Retinal pigment epithelial cell (primary cell): ENCODE measurements around the gene RALGAPA2.

Experiments used
- DNase-seq: peaks from one replicate; pipeline ENCODE4 v3.0.0-alpha.2; 2010; ENCODE audit warnings: low read depth
- H3K4me3 ChIP-seq: 2 replicates; pipeline ENCODE4 v1.5.1; 2011; ENCODE audit warnings: mild to moderate bottlenecking, low read length, control low read depth, moderate library complexity
- CTCF ChIP-seq: conservative IDR thresholded peaks from 2 replicates; pipeline ENCODE4 v1.5.1; 2011; ENCODE audit warnings: low read depth, low read length, control low read depth, inconsistent platforms

RALGAPA2 gene

DNA sequence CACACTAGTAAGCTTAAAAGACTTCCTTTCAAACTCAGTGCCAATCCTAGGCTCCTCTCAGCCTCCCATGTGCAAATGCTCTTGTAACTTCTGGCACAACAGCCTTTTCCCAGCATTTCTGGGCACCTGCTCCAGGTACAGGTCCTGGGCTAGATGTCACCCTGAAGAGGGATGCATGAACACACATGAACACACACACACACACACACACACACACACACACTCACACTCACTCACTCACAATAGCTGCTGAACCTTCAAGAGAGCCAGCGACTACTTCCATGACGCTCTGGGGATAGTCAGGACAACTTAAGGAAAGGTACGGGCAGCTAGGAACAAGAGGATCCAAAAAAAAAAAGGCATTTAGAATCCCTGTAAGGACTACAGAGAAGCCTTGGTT lies 221.8 kb downstream of the RALGAPA2 start:
- H3K4me3 ChIP-seq: no peak overlapping the region
- no peak for TF ChIP-seq CTCF
- no peak for DNase-seq

DNA sequence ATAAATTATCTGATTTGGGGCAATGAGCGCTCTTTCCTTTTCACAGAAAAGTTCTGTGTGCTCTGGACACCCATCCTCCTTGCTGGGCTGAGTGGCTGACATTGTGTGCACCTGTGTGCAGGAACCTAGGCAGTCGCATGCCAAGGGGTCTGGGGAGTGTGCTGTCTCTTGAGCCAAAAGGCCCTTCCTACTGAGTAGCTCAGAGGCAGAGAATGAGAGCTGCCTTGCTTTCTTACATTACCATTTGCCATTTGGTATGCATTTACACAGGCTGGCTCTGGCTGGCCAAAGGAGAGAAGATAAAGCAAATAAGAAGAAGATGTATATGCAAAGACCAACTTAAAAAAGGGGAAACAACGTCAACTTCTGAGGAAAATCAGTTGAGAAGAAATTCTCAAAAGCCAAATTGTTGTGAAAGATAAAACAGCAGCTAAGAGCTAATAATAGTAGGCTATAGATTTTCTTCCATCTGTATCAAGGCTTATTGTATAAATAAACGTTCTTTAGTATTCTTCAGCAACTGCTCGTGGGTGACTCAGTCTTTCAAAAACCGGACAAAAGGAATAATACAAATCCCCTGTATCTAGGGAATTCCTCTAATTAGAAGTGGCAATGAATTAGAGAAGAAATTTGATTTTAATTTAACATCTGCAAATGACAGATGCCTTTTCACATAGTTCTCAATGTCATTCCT lies 222.6 kb downstream of the RALGAPA2 start:
- no peak overlapping the region for H3K4me3 ChIP-seq

GRCh38 chr20:20489054-20489453 lies 223.4 kb downstream of the RALGAPA2 start:
- H3K4me3 ChIP-seq: no peak overlapping the region
- DNase-seq: no peak
- no peak for TF ChIP-seq CTCF

More for the DNA sequence above, 222.6 kb downstream of the RALGAPA2 start:
- no peak for DNase-seq
- TF ChIP-seq CTCF: no peak

DNA sequence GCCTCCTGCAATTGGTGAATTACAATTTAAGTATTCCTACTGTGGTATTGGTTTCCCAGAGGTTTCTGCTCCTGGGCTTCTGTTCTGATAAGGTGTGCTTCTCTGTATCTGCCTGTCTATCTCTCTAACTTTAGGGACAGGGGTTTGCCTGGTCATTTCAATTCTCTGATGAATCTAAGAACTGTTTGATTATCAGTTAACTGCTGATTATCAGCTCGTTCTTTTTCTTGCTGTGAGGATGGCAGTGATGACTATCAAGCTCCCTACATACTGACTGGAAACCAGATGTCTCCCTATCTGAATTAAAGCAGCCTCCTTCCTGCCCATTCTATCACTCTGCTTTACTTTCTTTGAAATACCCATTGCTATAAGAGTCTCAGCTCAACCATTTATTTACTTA lies 224.1 kb downstream of the RALGAPA2 start:
- DNase-seq: no peak
- TF ChIP-seq CTCF: no peak

GRCh38 chr20:20487811-20488210 lies 224.6 kb downstream of the RALGAPA2 start:
- TF ChIP-seq CTCF: no peak
- DNase-seq: no peak
- no peak overlapping the region for H3K4me3 ChIP-seq

More for the DNA sequence above, 224.1 kb downstream of the RALGAPA2 start:
- no peak overlapping the region for H3K4me3 ChIP-seq

GRCh38 chr20:20483328-20483727 lies 229.1 kb downstream of the RALGAPA2 start:
- no peak for TF ChIP-seq CTCF
- H3K4me3 ChIP-seq: no peak overlapping the region
- no peak for DNase-seq

DNA sequence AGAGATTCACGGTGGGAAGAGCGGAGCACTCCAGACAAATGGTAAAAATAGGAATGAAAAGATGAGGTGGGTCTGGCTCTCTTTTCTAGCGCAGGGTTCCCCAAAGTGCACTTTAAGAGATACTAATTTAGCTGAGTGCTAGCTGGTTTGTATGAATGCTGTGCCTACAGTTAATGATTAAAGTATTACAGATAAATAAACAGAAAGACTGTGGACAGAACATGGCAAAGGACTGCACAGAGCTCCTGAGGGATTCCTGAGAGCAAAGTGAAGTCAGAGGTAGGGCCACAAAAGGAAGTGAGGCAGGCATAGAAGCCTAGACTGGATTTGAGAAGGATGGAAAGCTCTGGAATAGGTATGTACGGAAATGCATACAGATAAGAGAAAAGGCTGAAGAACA lies 230.0 kb downstream of the RALGAPA2 start:
- TF ChIP-seq CTCF: no peak
- no peak for DNase-seq
- no peak overlapping the region for H3K4me3 ChIP-seq
